Spleen (tissue), 11 donors: Measurements from ENCODE around the gene DCTN3. TPM values are rescaled to one million over a fixed set of nuclear protein-coding genes. Genes with fewer than 3 reads are reported as not detected.

Source experiments
- DNase-seq: peaks from one replicate; pipeline ENCODE4 v3.0.0-alpha.2; 2020
- H3K27ac ChIP-seq, 8 donors: fragments of 200-600 bp; sonication (generic) in 7 of 8; 1 replicate in 4 of 8; 2 replicates in 4 of 8; pipeline versions ENCODE4 v1.5.0 to v1.8.0; 2016 to 2021; ENCODE audit warnings: inconsistent platforms in 4 of 8, mild to moderate bottlenecking in 4 of 8, moderate library complexity in 1 of 8
- H3K27me3 ChIP-seq, 7 donors: fragments of 200-600 bp; sonication (generic) in 6 of 7; replicated peaks in 1 of 7; 1 replicate in 4 of 7; 2 replicates in 3 of 7; pipeline versions ENCODE4 v1.5.0 to v1.8.0; 2016 to 2021; ENCODE audit warnings: inconsistent platforms in 3 of 7, mild to moderate bottlenecking in 1 of 7
- H3K36me3 ChIP-seq, 6 donors: fragments of 200-600 bp; sonication (generic) in 5 of 6; 1 replicate in 4 of 6; 2 replicates in 2 of 6; pipeline versions ENCODE4 v1.5.0 to v1.8.0; 2016 to 2021; ENCODE audit warnings: inconsistent platforms in 2 of 6
- H3K4me1 ChIP-seq, 6 donors: fragments of 200-600 bp; sonication (generic) in 5 of 6; 1 replicate in 3 of 6; 2 replicates in 3 of 6; pipeline versions ENCODE4 v1.5.0 to v1.8.0; 2016 to 2021; ENCODE audit warnings: inconsistent platforms in 3 of 6
- H3K4me3 ChIP-seq, 8 donors: fragments of 200-600 bp; sonication (generic) in 7 of 8; 1 replicate in 4 of 8; 2 replicates in 4 of 8; pipeline versions ENCODE4 v1.5.0 to v1.8.0; 2016 to 2021; ENCODE audit warnings: inconsistent platforms in 4 of 8, mild to moderate bottlenecking in 4 of 8, moderate library complexity in 2 of 8
- H3K9me3 ChIP-seq, 8 donors: fragments of 200-600 bp; sonication (generic) in 7 of 8; 1 replicate in 4 of 8; 2 replicates in 4 of 8; pipeline versions ENCODE4 v1.5.0 to v1.8.0; 2016 to 2021; ENCODE audit warnings: inconsistent platforms in 4 of 8
- POLR2A ChIP-seq, 3 donors: fragments of 450-650 bp; IDR thresholded peaks; one replicate each; pipeline ENCODE4 v1.5.1; 2017; ENCODE audit warnings: antibody characterized with exemption in 3 of 3, mild to moderate bottlenecking in 1 of 3
- POLR2AphosphoS5 ChIP-seq, 3 donors: sonication (generic); formaldehyde crosslinking; IDR thresholded peaks; one replicate each; pipeline ENCODE4 v1.5.1; 2017; ENCODE audit warnings: antibody characterized with exemption in 3 of 3
- WGBS, 5 donors: extraction: QIAGEN DNeasy Blood & Tissue Kit in 3 of 5; methylation state at CpG; one replicate each; pipeline versions ENCODE4 v1.1.5 to v1.1.7; 2013 to 2018; 5-methylcytosine and 5-hydroxymethylcytosine counted together
- intact Hi-C: fragments of 100-400 bp; cut with DNase I; formaldehyde crosslinking; loops from one replicate; pipeline ENCODE4 v1.15.0; 2023; ENCODE audit warnings: low total_unique reads
- polyA plus RNA-seq, 3 donors: library from polyadenylated mRNA; stranded (reverse); fragments of 200-250 nt; gene quantifications; one replicate each; pipeline ENCODE4 v1.2.1, GENCODE V29; 2013
- total RNA-seq, 7 donors: library from RNA; depleted of rRNA in 3 of 7; stranded (reverse); fragments of >200 nt in 3 of 7; fragmentation: NEBNext Ultra II Directional in 4 of 7; extraction: Animal tissue kit (Norgen Biotek cat#: 25700) in 4 of 7; gene quantifications; one replicate each; pipeline versions ENCODE4 v1.1.0 to v1.2.1, GENCODE V29; 2016 to 2021
- TF ChIP-seq, protein P1 (sequence below), 11 experiments: fragments of 200-600 bp in 7 of 11; fragments of 450-650 bp in 4 of 11; sonication (generic) in 4 of 11; IDR thresholded peaks in 8 of 11; conservative IDR thresholded peaks in 3 of 11; 1 replicate in 7 of 11; 2 replicates in 4 of 11; pipeline versions ENCODE4 v1.4.0 to v1.8.0; 2016 to 2021; ENCODE audit warnings: antibody characterized with exemption in 11 of 11, inconsistent platforms in 4 of 11, mild to moderate bottlenecking in 1 of 11
- donor health status: healthy with polysubstance abuse.
- donor health status: DM: no; HTN: no; CAD: no; lungs with moderate emphysema.
- donor health status: DM: no; HTN: no; CAD: no.
- donor health status: Bipolar disorder and iron deficiency.
- donor health status: healthy.
- donor health status: DM: no; HTN: no; CAD: no.
- donor health status: DM: yes; HTN: yes; CAD: no.

Gene DCTN3
- total and polyA plus RNA-seq, 10 donors = 43.8 to 79.8 (median 56.7) TPM

DNA sequence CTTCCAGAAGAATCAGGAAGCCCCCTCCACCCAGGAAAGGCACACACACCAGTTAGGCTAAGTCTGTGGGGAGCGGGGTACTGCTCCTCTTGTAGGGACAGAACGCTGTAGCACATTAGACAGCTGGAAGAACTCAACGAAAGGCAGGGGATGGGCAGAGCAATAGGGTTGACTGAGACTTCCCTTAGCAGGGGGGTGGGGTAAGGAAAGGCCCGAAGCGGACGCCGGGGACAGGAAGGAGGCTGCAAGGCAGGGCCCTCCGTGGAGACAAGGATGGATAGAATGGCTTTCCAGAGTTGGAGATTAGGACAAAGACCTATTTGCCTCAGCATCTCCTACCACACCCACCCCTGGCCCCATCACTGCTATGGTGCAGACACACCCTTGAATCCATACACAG lies 45.1 kb downstream of the DCTN3 start:
- intact Hi-C loops = no loop called here
- no peak overlapping the region for H3K4me3 ChIP-seq
- H3K36me3 ChIP-seq = no peaks in the 10 kb centered on the region
- H3K27me3 ChIP-seq = peaks cover 0 to 71% (median 28%) of the 10 kb centered on the region in 7 donors
- 35 to 42% (median 39%) methylated on average over 8 of the region's 8 CpGs for WGBS, 5 donors
- H3K27ac ChIP-seq = peak overlapping the region in 3 of 8 donors; percentile 44 to 62 (median 53)
- H3K9me3 ChIP-seq = no peaks in the 10 kb centered on the region
- no peak for DNase-seq
- TF ChIP-seq POLR2A (IDR thresholded peaks at IDR 0.05) = no peak
- TF ChIP-seq POLR2AphosphoS5 (IDR thresholded peaks at IDR 0.05) = peak in 2 of 3 donors; percentile 27 to 38
- H3K4me1 ChIP-seq = peaks cover 0 to 95% (median 37%) of the 10 kb centered on the region in 6 donors

DNA sequence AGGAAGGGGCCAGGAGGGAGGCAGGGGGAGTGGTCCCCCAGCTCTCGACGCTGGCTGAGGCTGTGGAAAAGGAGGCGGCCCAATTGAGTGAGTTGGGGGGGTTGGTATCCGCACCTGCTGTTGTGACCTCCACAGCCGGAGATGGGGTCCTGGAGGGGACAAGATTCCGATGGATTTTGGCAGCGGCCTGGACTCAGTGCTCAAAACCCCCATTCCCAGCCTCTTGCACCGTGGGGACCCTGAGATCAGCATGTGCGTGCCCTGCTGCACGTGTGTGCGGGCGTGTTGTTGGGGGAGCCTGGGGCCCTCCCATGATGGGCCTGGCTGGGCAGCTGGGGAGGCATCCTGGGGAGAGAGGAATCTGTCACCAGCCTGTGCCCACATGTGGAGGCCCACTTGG lies 45.7 kb downstream of the DCTN3 start:
- H3K27me3 ChIP-seq = peaks cover 0 to 64% (median 25%) of the 10 kb centered on the region in 7 donors
- H3K9me3 ChIP-seq = no peaks in the 10 kb centered on the region
- 80 to 92% (median 89%) methylated on average over 10 to 12 of the region's 12 CpGs for WGBS, 5 donors
- no peaks in the 10 kb centered on the region for H3K36me3 ChIP-seq
- peaks cover 0 to 95% (median 35%) of the 10 kb centered on the region in 6 donors for H3K4me1 ChIP-seq
- H3K4me3 ChIP-seq = no peak overlapping the region
- peak overlapping the region in 4 of 8 donors; percentile 42 to 60 (median 48) for H3K27ac ChIP-seq
- TF ChIP-seq POLR2A (IDR thresholded peaks at IDR 0.05) = no peak
- TF ChIP-seq, protein P1, sequence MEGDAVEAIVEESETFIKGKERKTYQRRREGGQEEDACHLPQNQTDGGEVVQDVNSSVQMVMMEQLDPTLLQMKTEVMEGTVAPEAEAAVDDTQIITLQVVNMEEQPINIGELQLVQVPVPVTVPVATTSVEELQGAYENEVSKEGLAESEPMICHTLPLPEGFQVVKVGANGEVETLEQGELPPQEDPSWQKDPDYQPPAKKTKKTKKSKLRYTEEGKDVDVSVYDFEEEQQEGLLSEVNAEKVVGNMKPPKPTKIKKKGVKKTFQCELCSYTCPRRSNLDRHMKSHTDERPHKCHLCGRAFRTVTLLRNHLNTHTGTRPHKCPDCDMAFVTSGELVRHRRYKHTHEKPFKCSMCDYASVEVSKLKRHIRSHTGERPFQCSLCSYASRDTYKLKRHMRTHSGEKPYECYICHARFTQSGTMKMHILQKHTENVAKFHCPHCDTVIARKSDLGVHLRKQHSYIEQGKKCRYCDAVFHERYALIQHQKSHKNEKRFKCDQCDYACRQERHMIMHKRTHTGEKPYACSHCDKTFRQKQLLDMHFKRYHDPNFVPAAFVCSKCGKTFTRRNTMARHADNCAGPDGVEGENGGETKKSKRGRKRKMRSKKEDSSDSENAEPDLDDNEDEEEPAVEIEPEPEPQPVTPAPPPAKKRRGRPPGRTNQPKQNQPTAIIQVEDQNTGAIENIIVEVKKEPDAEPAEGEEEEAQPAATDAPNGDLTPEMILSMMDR (IDR thresholded peaks at IDR 0.05 in 8 of 11, conservative IDR thresholded peaks at IDR 0.05 in 3 of 11) = no peak
- TF ChIP-seq POLR2AphosphoS5 (IDR thresholded peaks at IDR 0.05) = no peak
- intact Hi-C loops = no loop called here
- no peak for DNase-seq

DNA sequence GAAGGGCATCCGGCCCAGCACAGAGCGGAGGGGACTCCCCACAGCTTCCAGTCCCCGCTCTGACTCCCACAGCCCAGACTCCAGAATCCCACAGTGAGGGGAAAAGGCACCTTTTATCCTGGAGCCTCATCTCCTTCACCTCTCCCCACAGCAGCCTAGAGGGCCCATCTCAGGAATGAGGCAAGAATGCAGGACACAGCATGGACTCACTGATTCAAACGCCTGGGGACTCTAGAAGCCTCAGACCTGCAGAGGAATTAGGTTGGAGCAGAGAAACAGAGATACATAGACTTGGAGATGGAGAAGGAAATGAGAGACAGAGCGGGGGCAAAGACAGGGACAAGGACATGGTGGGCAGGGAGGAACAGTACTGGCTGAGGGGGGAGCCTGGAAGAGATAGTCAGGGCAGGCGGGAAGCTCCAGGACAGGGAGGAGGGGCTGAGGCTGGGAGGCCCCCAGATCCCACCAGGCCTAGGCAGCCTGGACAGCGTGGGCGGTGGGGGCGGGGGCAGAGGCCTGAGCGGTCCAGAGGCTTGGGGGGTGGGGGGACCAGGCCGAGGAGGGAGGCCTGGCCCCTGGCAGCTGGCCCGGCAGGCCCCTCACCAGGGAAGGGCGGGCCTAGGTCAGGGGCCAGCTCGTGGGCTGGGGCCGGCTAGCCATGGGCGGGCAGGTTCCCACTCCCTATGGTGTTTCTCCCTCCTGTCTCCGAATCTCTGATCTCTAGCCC lies 46.5 kb downstream of the DCTN3 start:
- TF ChIP-seq, protein P1 (IDR thresholded peaks at IDR 0.05 in 8 of 11, conservative IDR thresholded peaks at IDR 0.05 in 3 of 11) = no peak
- TF ChIP-seq POLR2A (IDR thresholded peaks at IDR 0.05) (no peak), POLR2AphosphoS5 (IDR thresholded peaks at IDR 0.05) (no peak)
- Histone ChIP-seq H3K4me1 (peaks cover 0 to 92% (median 30%) of the 10 kb centered on the region in 6 donors), H3K36me3 (no peaks in the 10 kb centered on the region), H3K27me3 (peaks cover 0 to 56% (median 20%) of the 10 kb centered on the region in 7 donors), H3K4me3 (no peak overlapping the region), H3K27ac (peak overlapping the region in 5 of 8 donors; percentile 29 to 60 (median 44)), H3K9me3 (no peaks in the 10 kb centered on the region)
- 67 to 89% (median 74%) methylated on average over 9 to 17 of the region's 17 CpGs for WGBS, 5 donors
- DNase-seq = no peak
- intact Hi-C loops = no loop called here

DNA sequence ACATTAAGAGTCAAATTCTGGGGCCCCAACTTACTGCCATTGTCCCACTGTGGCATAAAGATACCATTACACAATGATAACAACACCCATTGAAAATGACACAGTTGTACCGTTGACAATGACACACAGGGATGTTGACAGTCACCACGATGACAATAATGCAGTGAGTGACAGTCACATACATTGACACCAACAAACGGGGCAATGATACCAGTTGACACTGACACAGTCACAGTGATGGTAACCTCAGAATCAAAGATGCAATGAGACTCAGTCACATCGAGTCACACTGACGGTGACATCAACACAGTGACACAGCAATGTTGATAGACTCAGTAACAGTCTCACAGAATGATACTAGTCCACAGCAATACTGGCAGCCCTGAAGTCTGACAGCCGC lies 47.7 kb downstream of the DCTN3 start:
- no peaks in the 10 kb centered on the region for H3K36me3 ChIP-seq
- no peak for DNase-seq
- peaks cover 0 to 56% (median 8%) of the 10 kb centered on the region in 7 donors for H3K27me3 ChIP-seq
- H3K9me3 ChIP-seq = no peaks in the 10 kb centered on the region
- 66 to 89% (median 84%) methylated on average over 5 to 6 of the region's 6 CpGs for WGBS, 5 donors
- peak overlapping the region in 2 of 8 donors; percentile 28 to 60 for H3K27ac ChIP-seq
- no peak overlapping the region for H3K4me3 ChIP-seq
- intact Hi-C loops = no loop called here
- peaks cover 0 to 90% (median 23%) of the 10 kb centered on the region in 6 donors for H3K4me1 ChIP-seq
- no peak for TF ChIP-seq POLR2AphosphoS5 (IDR thresholded peaks at IDR 0.05)
- TF ChIP-seq, protein P1 (IDR thresholded peaks at IDR 0.05 in 8 of 11, conservative IDR thresholded peaks at IDR 0.05 in 3 of 11) = no peak
- no peak for TF ChIP-seq POLR2A (IDR thresholded peaks at IDR 0.05)
